ENCODE measurements around the gene NIPAL3. TPM values are rescaled to one million over a fixed set of nuclear protein-coding genes. Genes with fewer than 3 reads are reported as not detected.
A peak's percentile ranks its signal among the peaks of the same experiment; 100 is the strongest.
"Not testable (repeated sequence)": the region's sequence is repeated elsewhere in the genome, so short reads cannot be mapped to it uniquely, and the experiment has no call there.

Gene NIPAL3
- total RNA-seq, 1 experiment from 2014 or later: 44.2 TPM

- peaks cover 27% of the 10 kb centered on the region for H3K36me3 ChIP-seq
- no peaks in the 10 kb centered on the region for H3K4me1 ChIP-seq (replicated peaks)
- DNase-seq (ENCODE audit: low read depth in 1 of 2, low spot score in 2 of 2): no peak
- H3K9me3 ChIP-seq (replicated peaks): no peaks in the 10 kb centered on the region
- no peak overlapping the region for H3K4me3 ChIP-seq
- H3K27me3 ChIP-seq (replicated peaks): no peaks in the 10 kb centered on the region
- no peak overlapping the region for H3K27ac ChIP-seq
Observed at GRCh38 chr1:24442764-24443163, 27.2 kb downstream of the NIPAL3 start.

- peaks cover 29% of the 10 kb centered on the region for H3K36me3 ChIP-seq
- H3K4me3 ChIP-seq: no peak overlapping the region
- H3K27me3 ChIP-seq (replicated peaks): no peaks in the 10 kb centered on the region
- no peak overlapping the region for H3K27ac ChIP-seq
- H3K4me1 ChIP-seq (replicated peaks): no peaks in the 10 kb centered on the region
- no peaks in the 10 kb centered on the region for H3K9me3 ChIP-seq (replicated peaks)
- no peak for DNase-seq (ENCODE audit: low read depth in 1 of 2, low spot score in 2 of 2)
Observed at GRCh38 chr1:24443241-24443656, 27.6 kb downstream of the NIPAL3 start.

GRCh38 chr1:24446446-24446845 is 30.8 kb downstream of the NIPAL3 start:
- H3K27me3 ChIP-seq (replicated peaks); H3K9me3 ChIP-seq (replicated peaks); H3K4me3 ChIP-seq; H3K27ac ChIP-seq; H3K4me1 ChIP-seq (replicated peaks); DNase-seq (ENCODE audit: low read depth in 1 of 2, low spot score in 2 of 2): not testable (repeated sequence)
- H3K36me3 ChIP-seq: peaks cover 42% of the 10 kb centered on the region

- H3K4me1 ChIP-seq (replicated peaks): 0 out of 2 replicates have a peak, but pooled peaks cover 4% of the 10 kb centered on the region
- peaks cover 44% of the 10 kb centered on the region for H3K36me3 ChIP-seq
- no peak overlapping the region for H3K4me3 ChIP-seq
- no peaks in the 10 kb centered on the region for H3K9me3 ChIP-seq (replicated peaks)
- DNase-seq (ENCODE audit: low read depth in 1 of 2, low spot score in 2 of 2): no peak
- no peak overlapping the region for H3K27ac ChIP-seq
- H3K27me3 ChIP-seq (replicated peaks): no peaks in the 10 kb centered on the region
Observed at GRCh38 chr1:24450316-24450715, 34.7 kb downstream of the NIPAL3 start.

GRCh38 chr1:24450857-24451397 is 35.3 kb downstream of the NIPAL3 start:
- Histone ChIP-seq H3K27ac (no peak overlapping the region), H3K36me3 (peaks cover 47% of the 10 kb centered on the region), H3K9me3 (replicated peaks) (no peaks in the 10 kb centered on the region), H3K27me3 (replicated peaks) (no peaks in the 10 kb centered on the region), H3K4me1 (replicated peaks) (0 out of 2 replicates have a peak, but pooled peaks cover 4% of the 10 kb centered on the region), H3K4me3 (no peak overlapping the region)
- DNase-seq (ENCODE audit: low read depth in 1 of 2, low spot score in 2 of 2): no peak

- Histone ChIP-seq H3K9me3 (replicated peaks) (no peaks in the 10 kb centered on the region), H3K4me3 (no peak overlapping the region), H3K4me1 (replicated peaks) (0 out of 2 replicates have a peak, but pooled peaks cover 4% of the 10 kb centered on the region), H3K27me3 (replicated peaks) (no peaks in the 10 kb centered on the region), H3K36me3 (peaks cover 51% of the 10 kb centered on the region), H3K27ac (no peak overlapping the region)
- DNase-seq (ENCODE audit: low read depth in 1 of 2, low spot score in 2 of 2): no peak
Observed at GRCh38 chr1:24451746-24452145, 36.1 kb downstream of the NIPAL3 start.

GRCh38 chr1:24452922-24453485 is 37.4 kb downstream of the NIPAL3 start:
- Histone ChIP-seq H3K36me3 (peaks cover 56% of the 10 kb centered on the region), H3K4me1 (replicated peaks) (0 out of 2 replicates have a peak, but pooled peaks cover 4% of the 10 kb centered on the region), H3K27ac (no peak overlapping the region), H3K9me3 (replicated peaks) (no peaks in the 10 kb centered on the region), H3K27me3 (replicated peaks) (no peaks in the 10 kb centered on the region), H3K4me3 (no peak overlapping the region)
- no peak for DNase-seq (ENCODE audit: low read depth in 1 of 2, low spot score in 2 of 2)

- DNase-seq (ENCODE audit: low read depth in 1 of 2, low spot score in 2 of 2): no peak
- 0 out of 2 replicates have a peak, but pooled peaks cover 4% of the 10 kb centered on the region for H3K4me1 ChIP-seq (replicated peaks)
- no peak overlapping the region for H3K27ac ChIP-seq
- H3K27me3 ChIP-seq (replicated peaks): no peaks in the 10 kb centered on the region
- peaks cover 54% of the 10 kb centered on the region for H3K36me3 ChIP-seq
- no peak overlapping the region for H3K4me3 ChIP-seq
- no peaks in the 10 kb centered on the region for H3K9me3 ChIP-seq (replicated peaks)
Observed at GRCh38 chr1:24454673-24455072, 39.1 kb downstream of the NIPAL3 start.

- Histone ChIP-seq H3K27ac (no peak overlapping the region), H3K36me3 (peaks cover 55% of the 10 kb centered on the region), H3K4me1 (replicated peaks) (0 out of 2 replicates have a peak, but pooled peaks cover 4% of the 10 kb centered on the region), H3K9me3 (replicated peaks) (no peaks in the 10 kb centered on the region), H3K27me3 (replicated peaks) (no peaks in the 10 kb centered on the region), H3K4me3 (no peak overlapping the region)
- DNase-seq (ENCODE audit: low read depth in 1 of 2, low spot score in 2 of 2): no peak
Observed at GRCh38 chr1:24455272-24455671, 39.7 kb downstream of the NIPAL3 start.

- Histone ChIP-seq H3K36me3 (peaks cover 56% of the 10 kb centered on the region), H3K27ac (no peak overlapping the region), H3K4me3 (no peak overlapping the region), H3K4me1 (replicated peaks) (0 out of 2 replicates have a peak, but pooled peaks cover 4% of the 10 kb centered on the region), H3K9me3 (replicated peaks) (no peaks in the 10 kb centered on the region), H3K27me3 (replicated peaks) (no peaks in the 10 kb centered on the region)
- no peak for DNase-seq (ENCODE audit: low read depth in 1 of 2, low spot score in 2 of 2)
Observed at GRCh38 chr1:24457866-24458265, 42.3 kb downstream of the NIPAL3 start.

GRCh38 chr1:24459551-24460266 is 44.1 kb downstream of the NIPAL3 start:
- H3K4me3 ChIP-seq: no peak overlapping the region
- no peaks in the 10 kb centered on the region for H3K27me3 ChIP-seq (replicated peaks)
- peaks cover 53% of the 10 kb centered on the region for H3K36me3 ChIP-seq
- no peaks in the 10 kb centered on the region for H3K9me3 ChIP-seq (replicated peaks)
- no peak overlapping the region for H3K27ac ChIP-seq
- no peak for DNase-seq (ENCODE audit: low read depth in 1 of 2, low spot score in 2 of 2)
- H3K4me1 ChIP-seq (replicated peaks): no peaks in the 10 kb centered on the region

GRCh38 chr1:24462128-24462527 is 46.5 kb downstream of the NIPAL3 start:
- DNase-seq (ENCODE audit: low read depth in 1 of 2, low spot score in 2 of 2): peak in 1 of 2 experiments; percentile 12
- H3K9me3 ChIP-seq (replicated peaks); H3K4me3 ChIP-seq; H3K27ac ChIP-seq; H3K27me3 ChIP-seq (replicated peaks); H3K4me1 ChIP-seq (replicated peaks): not testable (repeated sequence)
- H3K36me3 ChIP-seq: peaks cover 55% of the 10 kb centered on the region

- no peaks in the 10 kb centered on the region for H3K4me1 ChIP-seq (replicated peaks)
- no peaks in the 10 kb centered on the region for H3K27me3 ChIP-seq (replicated peaks)
- DNase-seq (ENCODE audit: low read depth in 1 of 2, low spot score in 2 of 2): no peak
- no peak overlapping the region for H3K27ac ChIP-seq
- H3K9me3 ChIP-seq (replicated peaks): no peaks in the 10 kb centered on the region
- peaks cover 49% of the 10 kb centered on the region for H3K36me3 ChIP-seq
- H3K4me3 ChIP-seq: no peak overlapping the region
Observed at GRCh38 chr1:24463776-24464735, 48.5 kb downstream of the NIPAL3 start.

All from SJSA1 (cell line).